GM18502 (cell line): ENCODE data around the gene SGCE.

ENCODE experiments used
- ATAC-seq: cut with Tn5 transposase; IDR thresholded peaks from one replicate; pipeline ENCODE4 v1.9.1; 2021; ENCODE audit warnings: mild to moderate bottlenecking; ENCODE audit not compliant: unreplicated experiment, poor library complexity

SGCE gene

DNA sequence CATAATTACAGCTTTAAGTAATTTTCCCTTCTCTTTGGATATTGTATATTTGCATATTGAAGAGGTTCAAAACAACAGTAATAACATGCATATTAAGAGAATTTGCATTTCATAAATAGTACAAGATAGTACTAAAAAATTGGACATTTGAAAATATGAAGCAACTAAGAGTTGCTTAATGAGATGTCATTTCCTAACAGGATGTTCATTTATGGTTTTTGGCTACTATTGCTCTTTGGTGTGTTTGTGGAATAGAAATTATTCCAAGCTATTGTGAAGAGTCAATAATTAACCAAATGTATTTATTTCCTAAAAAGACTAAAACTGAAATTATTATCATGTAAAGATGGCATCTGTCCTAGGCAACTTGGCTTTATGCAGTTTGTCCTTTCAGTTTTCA, 4.1 kb upstream of the SGCE start:
- ATAC-seq = no peak

DNA sequence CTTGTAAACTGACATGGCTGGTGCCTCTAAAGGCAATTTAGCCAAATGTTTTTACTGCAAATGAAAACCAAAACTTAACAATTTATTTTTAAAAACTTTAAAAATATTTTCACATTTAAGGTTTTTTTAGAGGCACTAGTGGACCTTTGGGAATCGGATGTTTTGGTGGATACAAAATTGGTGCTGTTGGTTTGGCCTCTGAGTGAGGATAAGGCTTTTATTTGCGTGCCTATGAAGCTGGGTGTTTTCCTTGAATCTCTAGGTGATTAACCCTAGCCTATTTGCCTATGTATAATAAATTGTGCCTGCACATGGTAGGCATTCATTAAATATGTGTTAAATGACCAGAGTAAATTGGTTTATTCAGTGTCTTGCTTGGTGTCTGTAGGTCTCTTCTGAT, 2.9 kb upstream of the SGCE start:
- ATAC-seq = no peak

DNA sequence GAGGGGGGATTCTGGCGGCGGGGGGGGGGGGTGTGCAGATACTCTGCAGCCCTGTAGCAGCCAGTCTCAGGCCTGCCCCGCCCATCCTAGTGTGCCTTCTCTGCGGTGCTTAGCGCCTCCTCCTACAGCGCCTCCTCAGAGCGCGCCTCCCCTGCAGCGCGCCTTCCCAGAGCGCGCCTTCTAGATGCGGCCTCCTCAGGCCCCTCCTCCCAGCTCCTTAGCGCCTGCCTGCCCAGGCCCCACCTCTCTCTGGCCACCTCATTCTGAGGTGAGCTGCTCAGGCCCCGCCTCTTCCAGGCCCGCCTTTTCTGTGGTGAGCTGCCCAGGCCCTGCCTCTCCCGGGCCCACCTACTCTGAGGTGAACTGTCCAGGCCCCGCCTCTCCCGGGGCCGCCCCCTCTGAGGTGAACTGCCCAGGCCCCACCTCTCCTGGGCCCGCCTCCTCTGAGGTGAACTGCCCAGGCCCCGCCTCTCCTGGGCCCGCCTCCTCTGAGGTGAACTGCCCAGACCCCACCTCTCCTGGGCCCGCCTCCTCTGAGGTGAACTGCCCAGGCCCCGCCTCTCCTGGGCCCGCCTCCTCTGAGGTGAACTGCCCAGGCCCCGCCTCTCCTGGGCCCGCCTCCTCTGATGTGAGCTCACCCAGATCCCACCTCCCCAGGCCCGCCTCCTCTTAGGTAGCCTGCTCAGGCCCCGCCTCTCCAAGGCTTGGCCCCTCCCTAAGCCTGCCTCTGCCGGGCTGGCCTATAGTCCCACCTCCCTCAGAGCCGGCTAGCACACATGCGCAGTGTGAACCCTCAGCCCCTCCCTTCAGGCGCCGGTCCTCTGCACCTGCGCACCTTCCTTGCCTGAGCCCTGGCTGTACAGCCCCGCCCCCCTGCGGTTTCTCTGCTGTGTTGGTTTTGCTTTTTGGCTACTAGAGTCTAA, 2.1 kb upstream of the SGCE start:
- peak; percentile 82 for ATAC-seq

DNA sequence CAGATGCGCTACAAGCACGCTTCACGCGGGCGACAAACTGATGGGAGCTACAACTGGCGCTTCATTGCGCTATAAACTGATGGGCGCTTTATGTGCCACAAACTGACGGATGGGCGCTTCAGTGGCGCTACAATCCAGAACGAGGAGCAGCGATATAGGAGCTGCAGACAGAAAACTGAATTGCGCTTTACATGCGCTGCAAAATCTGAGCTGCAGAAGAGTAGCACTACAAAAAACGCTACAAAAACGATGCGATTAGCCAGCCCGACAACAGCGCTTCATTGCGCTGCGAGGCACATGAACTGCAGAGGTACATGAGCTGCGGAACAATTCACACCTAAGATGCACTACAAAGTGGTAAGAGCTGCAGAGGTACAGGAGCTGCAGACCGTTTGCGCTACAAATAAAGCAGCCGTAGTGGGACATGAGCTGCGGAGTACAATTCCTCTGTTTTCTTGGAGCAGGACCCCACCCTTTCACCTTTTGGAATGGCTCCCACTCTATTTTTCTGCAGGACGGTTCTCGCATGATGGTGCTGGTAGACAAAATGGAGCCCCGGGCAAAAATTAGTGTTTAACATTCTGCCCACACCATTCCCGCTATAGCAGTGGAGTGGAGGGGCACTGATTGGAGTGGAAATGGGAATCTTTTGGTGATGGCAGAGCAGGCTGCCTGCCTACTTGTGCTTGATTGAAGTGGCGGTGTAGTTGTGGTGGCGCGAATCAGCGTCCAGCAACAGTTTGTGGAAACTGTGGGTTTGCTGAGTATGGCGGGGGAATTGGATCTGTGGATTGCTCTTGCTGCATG, 1.2 kb upstream of the SGCE start:
- no peak for ATAC-seq

DNA sequence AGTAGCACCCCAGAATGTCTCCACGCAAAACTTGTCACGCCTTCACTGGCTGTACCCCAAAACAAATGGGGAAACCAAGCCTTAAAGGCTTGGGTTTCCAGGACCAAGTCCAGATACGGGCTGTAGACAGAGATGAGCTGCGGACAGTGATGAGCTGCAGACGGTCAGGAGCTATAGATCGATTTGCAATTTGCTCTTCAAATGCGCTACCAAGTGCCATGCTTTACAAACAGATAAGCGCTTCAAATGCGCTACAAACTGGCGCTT, 658 bp upstream of the SGCE start:
- ATAC-seq = no peak

DNA sequence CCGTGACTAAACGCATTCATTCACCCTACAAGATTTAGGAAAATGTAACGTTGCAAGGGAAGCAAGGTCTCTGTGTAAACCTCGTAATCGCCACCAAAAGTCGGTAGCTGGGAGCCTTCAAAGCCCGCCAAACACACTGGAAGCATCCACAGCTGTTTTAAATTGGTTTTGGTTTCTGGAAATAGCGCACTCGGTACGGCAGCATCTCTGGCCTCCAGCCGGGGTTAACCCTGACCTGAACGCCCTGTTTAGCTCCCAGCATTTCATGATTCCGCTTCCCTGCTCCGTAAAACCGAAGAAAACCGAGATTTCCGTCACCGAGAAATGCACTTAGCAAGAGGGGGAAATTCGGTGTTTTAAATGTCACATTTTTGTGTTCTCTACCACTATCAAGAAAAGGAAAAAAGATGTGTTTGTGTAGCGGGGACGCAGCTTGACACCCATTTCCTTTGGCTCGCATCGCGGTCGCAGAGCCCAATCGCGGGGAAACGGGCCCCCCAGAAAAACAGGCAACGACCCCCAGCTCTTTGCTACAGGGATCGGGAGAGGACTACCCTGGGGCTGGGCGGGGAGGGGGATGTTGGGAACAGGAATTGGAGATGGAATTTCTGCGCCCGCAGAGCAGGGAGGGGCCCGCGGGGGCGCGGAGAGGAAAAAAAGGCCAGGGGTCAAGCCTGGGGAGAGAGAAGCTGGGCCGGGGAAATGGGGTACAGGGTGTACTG, 646 bp downstream of the SGCE start:
- ATAC-seq = no peak

DNA sequence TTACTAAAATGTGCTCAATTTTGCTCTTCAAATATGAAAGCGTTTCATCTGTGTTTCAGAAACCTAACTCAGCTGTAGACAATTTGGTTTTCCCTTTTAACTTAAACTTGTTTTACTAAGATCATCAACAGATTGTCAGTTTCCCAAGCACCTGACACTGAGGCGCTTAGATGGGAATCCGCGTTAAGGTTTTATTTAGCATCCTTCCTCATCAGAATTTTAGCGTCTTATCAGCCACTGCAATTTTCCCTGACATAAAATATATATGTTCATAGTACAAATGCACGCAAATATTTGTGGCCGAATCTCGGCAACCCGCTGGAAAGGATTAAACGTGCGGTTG, 1.2 kb downstream of the SGCE start:
- ATAC-seq = no peak

DNA sequence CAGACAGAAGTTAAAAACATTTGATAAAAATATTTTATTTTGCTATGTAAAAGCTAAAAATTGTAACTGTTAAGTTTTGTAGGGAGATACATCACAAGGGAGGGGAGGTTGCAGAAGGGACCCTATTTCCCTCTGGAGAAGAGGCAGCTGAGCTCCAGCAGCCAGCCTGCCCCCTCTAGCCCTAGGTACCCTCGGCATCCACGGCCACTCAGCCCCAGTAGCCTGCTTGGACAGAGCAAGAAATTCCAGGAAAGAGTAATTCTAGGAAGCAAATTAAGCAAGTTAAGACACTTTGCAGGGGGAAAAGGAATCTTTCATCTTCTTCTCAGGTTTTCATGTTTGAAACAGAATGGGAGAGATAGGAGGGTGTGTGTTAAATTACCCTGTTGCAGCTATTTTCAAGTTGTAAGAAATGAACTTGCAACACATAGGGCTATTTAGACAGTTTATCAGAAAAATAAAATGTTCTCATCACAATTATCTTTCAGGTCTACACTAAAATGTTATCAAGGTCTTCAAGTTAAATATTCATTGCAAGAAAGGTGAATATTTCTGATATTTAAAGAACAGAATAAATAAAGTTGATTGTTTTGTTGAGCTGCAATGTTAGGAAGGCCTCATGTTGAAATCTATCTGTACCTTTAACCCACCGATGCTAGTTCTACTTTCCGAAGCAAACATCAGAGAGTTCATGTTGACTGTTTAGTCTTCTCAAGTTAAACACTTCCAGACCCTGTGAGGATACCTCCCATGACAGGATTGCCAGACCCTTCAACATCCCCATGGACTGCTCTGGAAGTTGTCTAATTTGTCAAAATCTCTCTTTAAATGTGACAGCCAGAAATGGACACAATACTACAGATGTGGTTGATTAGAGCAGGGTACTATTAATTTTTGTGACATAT, 5.5 kb downstream of the SGCE start:
- no peak for ATAC-seq

DNA sequence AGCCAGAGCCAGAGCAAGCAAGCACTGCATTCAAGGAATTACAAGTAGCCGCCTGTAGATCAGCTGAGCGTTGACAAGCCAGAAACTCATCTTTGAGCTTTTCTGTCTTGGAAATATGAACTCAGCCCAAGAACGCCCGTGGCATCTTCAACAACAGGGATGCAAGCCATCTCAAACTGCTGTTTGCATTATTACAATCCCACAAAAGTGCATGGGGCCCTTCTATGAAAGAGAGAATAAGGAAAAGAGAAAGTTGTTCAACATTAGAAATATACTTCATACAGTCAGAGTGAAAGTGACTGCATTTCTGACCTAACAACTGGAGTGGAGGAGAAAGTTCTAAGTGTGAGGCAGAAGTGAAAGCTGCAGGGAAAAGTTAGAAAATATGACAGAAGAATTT, 6.5 kb downstream of the SGCE start:
- ATAC-seq = peak; percentile 92

DNA sequence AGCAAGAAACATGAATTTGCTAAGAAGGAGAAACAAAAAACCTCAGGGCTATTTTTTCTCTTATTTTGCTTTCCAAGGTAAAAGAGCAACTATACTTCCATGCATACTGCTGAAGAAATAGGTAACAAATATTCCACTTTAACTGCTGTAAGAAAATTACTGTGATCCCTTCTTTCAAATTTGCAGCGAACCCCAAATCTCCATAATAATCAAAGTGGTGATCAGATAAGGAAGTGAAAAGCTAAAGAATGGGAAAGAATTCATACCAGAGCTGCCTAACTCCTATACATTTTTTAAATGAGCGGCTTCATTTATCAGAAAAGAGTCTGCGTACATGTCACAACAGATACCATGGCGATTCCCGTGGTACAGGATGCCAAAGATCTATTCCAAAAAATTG, 7.2 kb downstream of the SGCE start:
- ATAC-seq = no peak

DNA sequence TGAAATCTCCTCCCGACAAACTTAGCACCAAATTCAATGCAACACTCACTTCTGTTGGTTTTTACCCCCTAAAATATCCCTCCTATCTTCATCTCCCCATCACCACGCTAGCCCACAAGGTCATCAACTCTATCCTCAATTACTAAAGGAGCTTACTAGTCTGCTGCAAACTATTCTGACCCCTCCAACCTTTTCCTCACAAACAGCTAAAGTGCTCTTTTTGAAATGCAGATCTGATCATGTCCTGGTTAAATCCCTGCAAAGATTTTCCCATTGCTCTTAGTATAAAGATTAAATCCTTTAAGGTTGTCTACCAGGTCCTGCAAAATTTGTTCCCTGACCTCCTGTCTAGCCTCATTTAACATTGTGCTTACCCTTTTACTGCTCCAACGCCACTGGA, 8.6 kb downstream of the SGCE start:
- ATAC-seq = no peak

DNA sequence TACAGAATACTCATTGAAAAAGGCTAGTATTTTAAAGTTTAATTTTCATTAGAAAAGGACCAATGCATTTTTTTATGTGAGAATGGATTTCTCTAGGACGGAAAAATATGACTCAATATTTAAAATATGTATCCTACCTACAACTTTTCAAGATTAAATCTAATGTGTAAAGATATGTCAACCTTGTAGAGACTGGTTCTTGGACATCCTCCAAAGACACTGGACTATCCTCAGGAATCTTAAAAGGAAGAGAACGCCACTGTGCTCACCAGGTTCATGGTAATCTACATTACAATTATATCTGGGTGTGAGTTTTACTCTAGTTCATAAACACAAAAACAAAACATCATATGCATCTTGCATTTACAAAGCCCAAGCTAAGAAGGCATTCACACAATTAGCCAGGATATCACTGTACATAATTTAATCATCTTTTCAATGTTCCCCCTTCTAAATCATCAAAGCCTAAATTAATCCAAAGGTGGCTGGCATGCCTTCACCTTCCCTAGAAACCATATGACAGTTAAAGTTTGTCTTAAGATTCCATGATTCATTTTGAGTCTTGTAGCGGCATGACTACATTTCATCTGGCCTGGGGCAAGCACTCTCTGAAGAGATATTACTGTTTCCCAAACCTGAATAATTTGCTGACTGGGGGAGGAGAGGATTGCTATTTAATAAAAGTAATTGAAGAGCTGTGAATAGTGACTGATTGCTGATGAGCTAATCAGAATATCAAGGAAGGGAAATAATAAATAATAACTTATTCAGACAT, 12.0 kb downstream of the SGCE start:
- no peak for ATAC-seq

DNA sequence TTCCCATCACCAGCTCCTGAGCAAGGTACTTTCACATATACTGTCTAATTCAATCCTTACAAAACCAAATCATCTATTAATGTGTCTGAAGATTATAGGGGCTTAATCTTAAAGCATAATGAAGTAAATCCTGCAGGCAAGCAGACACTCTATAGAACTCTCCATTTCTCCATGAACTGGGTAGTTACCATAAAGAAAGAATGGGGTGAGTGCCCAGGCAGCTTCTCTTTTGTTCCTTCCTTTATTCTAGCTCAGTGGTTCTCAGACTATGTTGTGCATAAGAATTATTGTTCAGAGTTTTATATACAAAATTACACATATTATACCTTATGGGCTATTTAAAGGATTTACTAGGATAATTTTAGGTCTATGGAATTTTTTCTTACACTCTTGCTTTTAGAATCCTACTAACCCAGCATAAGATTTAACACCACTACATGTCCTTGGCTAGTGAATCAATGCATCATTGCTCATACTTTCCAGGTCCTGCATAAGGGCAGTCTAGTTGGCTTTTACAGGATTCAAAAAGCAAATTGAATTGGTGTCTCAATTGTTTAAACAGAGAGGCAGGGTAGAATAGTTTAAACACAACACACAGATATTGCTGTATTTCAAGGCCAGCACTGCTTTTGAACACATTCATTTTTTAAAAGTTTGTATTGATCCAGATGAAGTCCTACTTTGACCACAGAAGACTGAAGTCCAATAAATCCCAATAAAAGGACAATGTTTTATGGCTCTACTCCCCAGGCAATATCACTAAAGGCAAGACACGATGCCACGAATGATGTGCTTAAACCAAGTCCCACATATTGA, 12.9 kb downstream of the SGCE start:
- ATAC-seq = no peak

DNA sequence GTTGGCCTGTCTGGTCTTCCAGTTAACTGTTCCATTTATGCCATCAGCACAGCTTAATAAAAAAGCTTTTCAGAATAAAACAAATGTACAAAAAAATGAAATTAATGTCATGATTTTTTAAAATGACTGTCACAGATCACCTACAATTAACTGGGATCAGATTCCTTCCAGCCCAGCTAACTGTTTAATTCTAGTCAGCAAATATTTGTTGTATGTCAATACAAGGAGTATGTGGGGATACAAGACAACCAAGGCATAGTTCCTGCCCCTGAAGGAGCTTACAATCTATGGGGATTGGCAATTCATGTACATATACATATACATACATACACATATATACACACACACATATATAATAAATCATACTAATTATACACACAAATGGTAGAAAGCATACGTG, 16.5 kb downstream of the SGCE start:
- ATAC-seq = no peak

DNA sequence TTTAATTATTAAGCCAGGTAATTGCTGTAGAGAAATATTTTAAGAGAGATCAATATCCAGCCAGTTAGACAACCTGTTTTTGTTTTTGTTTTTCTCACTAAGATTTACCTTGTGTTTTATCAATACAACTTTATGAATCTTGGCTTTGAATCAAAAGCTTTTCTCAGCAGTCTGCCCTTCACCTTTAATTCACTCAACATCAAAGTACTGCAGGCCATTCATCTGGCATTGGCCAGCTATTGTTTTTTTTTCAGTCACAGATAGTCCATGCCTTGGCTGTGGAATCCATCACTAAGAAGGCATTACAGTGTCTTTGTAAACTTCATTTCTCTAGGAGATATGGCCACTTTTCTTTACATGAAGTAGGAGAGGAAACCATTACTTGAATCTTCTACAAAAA, 20.2 kb downstream of the SGCE start:
- no peak for ATAC-seq

DNA sequence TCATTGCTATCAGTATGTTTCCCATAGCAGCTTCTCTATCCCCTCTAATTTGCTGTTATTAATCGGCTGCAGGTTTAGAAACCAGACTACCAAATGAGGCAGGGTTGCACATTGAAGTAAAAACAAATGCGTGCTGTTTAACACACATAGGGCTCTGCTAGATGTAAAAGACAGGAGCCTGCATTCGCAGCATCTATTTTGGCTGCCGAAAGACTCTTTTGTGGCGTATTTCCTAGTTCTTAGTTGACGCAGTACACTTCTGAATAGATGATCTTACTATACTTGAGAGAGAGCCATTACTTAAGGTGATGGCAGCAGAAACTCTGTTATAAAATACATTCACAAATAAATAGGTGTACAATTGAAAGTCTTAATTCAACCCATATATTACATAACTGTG, 21.4 kb downstream of the SGCE start:
- ATAC-seq = no peak

DNA sequence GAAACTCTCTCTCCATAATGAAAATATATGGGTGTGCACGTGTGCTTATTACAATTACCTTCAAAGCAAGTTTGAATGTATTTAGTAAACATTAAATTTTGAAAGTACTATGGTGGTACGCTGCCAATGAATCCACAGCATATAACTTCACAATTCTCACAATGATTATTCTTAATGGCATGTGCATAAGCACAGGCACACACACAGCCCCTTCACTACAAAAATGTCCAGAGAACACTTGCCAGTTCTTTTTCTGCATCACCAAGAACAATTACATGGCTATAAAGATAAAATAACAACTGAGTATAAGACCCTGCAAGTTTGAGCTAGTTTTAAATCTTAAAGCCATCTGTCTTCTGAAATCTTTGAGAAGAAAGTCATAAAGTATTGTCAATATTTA, 22.2 kb downstream of the SGCE start:
- no peak for ATAC-seq

DNA sequence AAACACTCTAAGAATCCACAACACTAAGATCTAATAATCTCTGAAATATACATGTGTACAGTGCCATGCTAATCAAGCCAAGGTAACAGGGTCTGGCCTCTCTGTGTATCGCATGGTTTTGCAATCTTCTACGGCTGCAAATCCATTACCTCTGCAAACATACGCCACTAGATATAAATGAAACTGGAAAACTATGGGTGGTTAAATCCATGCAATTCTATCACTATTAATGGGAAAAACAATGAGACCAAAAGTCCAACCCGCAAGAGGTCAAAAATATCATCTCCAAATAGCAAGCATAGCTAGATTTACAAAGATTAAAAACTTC, 23.0 kb downstream of the SGCE start:
- no peak for ATAC-seq
